HG03103 (cell line): ENCODE results near the gene RIN3.
"Not testable (repeated sequence)": the region's sequence is repeated elsewhere in the genome, so short reads cannot be mapped to it uniquely, and the experiment has no call there.

Experiments used
- ATAC-seq: cut with Tn5 transposase; IDR thresholded peaks from one replicate; pipeline ENCODE4 v1.9.1; 2021; ENCODE audit warnings: low read depth; ENCODE audit not compliant: unreplicated experiment

RIN3 gene

DNA sequence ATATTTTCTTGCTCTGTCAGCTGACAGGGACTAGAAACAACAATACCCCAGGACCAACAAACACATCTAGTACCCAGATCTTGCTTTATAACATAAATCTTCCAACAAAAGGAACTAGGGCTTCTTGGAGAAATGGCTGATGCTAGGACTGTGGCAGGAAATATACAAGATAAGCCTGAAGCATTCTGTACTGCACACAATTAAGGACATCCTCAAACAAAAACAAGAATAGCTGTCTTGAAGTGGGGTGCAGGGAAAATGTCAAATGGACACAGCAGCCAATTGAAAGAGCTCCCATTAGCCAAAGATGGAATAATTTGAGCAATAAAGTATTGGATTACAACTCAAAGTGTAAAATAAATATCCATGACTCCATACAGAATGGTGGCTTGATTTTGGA, 184.8 kb downstream of the RIN3 start:
- no peak for ATAC-seq

DNA sequence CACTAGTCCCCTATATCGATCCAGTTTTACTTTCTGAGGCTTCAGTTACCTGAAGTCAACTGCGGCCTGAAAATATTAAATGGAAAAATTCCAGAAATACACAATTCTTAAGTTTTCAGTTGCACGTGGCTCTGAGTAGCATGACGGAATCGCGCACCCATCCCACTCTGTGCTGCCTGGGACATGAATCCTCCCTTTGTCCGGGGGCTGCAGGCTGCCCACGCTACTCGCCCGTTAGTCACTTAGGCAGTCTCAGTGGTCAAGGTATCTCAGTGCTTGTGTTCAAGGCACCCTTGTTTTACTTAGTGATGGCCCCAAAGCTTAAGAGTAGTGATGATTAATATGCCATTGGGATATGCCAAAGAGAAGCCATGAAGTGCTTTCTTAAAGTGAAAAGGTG, 188.2 kb downstream of the RIN3 start:
- ATAC-seq: no peak

DNA sequence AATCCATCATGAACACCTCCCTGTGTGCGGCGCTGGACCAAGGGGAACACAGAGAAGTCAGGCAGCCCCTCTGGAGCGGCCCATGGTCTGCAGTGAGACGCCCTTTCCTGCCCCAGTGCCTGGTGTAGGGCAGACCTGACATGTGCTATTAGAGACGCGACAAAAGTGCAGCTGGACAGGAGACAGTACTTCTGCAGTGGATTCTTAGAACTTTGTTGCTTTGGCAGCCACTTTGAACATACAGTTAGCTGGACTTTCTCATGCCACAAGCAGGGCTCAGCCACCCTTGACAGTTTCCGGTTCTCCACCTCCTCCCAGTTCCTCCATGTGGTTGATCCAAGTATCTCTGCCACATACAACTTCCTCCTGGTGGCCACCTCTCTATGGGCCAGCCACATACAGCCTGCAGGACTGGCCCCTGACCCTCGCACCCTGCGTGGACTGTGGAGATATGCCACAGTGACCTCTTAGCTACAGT, 188.9 kb downstream of the RIN3 start:
- no peak for ATAC-seq

DNA sequence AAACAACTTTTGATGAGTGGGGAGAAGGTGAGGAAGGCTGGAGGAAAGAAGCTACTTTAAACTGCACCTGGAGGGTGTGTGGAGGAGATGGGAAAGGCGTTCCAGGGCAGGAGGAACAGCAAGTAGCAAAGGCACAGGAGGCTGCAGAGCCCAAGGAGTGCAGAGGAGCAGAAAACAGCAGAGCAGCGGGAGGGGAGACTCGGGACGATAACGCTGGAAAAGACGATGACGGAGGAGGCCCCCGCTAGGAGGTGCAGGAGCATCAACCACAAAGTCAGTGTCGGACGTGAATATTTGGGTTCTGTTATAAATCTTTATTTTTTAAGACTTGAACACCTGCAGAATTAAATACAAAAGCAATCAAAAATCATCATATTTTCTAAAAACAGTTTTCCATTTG, 189.9 kb downstream of the RIN3 start:
- ATAC-seq: no peak

DNA sequence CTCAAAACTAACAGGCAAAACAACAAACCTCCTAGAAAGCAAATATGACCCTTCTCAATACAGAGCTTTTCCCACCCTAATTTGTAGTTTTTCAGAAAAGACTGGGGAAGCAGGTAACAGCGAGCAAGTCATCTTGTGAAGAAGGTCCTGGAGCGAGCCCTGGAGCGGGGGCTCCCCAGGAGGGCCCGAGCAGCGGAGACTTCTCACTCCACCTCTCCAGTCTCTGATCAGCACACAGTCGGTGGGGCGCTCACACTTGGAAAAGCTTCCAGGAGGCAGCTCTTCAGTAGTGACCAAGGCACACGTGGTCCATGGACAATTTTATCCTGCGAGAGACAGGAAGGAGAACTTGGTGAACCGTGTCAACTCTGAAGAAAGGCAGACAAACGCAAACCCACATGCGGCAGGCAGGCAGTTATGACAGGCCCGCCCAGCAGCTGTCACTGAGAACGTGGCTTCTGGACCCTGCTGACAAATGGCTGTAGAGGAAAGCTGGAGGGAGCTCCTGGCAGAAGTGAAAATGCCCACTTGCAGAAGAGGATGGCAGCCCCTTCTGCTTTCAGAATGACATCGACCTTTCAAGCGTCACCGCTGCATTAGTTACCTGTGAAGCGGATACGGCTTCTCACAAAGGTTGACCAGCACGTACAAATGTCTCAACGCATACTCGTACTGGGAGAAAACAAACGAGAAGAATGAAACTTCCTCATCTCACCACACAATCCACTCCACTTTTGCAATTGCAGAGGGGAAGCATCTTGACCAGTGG, 190.6 kb downstream of the RIN3 start:
- peak; percentile 89 for ATAC-seq

DNA sequence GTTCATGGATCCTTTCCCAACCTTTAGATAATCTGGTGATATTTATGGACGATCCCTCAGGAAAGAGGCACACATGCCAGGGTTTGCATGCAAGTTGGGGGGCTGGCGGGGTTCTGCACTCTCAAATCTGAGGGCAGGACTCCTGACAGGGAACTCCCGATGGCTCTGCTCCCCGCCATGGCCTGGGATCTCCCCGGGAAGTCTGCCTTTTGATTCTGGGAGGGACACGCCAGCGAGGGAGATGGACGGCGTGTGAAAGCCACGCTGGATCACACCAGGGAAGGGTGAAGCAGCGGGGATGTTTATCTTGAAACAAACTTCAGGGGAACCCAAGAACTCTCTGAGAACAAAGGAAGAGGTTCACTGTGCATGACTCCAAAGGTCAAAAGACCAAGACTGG, 191.2 kb downstream of the RIN3 start:
- no peak for ATAC-seq

DNA sequence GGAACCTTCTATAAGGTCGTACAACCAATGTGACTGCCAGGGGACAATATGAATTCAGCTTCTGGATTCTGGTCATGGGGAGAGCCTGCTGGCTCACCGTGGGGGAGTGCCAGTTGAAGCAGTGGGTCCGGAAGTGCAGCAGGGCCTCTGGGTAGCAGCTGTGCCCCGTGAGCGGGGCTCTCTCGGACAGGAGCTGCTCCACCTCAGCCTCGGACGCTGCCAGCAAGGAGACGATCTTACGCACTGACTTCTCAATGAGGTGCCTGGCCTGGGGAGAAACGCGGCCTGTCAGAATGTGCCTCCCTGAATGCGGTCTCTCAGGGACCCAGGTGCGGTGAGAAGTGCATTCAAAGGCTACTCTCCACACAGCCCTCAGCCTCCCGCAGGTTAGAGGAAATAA, 192.8 kb downstream of the RIN3 start:
- ATAC-seq: no peak

DNA sequence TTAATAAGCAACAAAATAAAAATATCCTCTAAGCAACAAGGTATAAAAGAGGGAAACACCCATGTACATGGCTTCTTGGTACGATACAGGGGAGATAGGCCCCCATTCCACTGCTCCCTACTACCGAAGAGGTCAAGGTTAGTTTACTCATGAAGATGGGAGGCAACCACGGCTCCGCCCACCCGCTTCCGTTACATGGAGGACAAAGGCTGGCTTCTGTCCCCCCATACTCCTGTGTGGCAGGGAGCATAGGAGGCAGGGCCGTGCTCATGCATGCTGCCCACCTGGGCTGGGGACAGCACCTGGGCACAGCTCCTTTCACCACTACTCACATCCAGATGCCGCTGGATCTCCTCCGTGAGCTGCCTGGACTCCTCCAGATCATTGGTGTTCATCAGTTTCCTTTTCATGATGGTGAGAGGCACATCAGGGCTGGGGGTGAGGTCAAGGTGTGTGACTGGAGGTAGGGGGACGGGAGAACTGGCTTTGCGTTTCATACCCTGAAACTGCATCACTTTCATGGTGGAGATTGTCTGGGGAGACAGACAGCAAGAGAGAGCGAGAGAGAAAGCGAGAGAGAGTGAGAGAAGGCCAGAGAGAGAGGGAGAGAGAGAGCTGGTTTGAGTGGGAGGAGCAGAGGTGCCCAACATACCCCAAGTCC, 195.9 kb downstream of the RIN3 start:
- ATAC-seq: no peak

DNA sequence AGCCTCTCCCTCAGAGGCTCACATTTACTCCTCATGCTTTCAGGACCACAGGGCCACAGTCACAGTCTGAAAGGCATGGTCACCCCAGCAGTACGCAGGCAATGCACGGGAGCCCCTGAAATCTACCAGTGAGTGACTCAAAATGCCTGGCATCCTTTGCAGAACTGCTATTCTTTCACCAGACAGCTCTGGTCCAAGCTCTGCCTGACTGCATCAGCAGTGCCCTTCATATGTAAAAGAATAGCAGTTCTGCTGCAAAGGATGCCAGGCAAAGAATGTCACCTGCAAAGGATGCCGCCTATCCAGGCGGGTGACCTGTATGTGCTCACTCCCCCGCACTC, 196.4 kb downstream of the RIN3 start:
- ATAC-seq: no peak

DNA sequence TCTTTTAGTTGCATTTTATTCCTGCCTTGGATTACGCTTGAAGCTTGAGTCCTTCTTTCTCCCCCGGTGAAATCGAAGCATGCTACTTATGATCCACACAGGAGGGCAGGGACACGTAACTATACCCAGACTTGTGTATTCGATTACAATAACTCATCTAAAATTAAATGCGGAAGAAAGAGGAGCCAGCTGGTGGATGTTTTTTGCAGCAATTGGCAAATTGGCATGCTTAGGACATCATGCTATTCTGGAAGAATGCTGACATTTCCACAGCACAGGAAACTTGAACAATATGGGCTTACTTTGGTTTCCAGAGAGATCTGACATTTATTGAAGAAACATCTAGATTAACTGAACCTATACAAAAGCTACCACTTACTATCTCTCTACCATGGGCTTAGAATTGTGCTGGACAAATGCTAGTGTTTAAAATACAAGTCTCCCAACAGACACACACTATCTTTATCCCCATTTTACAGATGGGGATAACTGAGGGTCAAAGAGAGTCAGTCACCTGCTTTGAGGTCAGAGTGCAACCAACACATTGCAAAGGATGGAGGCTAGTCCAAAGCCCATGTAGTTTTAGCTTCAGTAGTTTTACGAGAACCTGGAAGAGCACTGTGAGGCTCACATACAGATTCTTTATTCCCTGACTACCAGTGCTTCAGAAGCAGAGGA, 198.5 kb downstream of the RIN3 start:
- ATAC-seq: no peak

DNA sequence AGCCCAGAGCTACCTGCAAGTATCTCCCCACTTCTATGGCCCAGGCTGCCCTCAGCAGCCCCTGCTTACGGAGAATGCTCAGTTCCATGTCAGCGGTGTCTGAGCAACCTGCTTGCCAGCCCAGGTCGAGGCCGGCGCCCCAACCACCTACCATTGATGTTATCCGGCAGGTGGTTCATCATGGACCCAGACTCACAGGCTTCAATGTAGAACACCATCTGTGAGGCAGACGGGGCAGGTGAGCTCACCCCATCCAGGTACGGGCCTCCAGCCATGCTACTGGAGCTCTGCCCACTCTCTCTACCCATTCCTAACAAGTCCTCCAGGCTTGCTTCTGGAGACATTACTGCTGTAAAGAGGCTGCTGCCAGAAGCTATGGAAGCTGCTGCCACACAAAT, 199.1 kb downstream of the RIN3 start:
- ATAC-seq: no peak

DNA sequence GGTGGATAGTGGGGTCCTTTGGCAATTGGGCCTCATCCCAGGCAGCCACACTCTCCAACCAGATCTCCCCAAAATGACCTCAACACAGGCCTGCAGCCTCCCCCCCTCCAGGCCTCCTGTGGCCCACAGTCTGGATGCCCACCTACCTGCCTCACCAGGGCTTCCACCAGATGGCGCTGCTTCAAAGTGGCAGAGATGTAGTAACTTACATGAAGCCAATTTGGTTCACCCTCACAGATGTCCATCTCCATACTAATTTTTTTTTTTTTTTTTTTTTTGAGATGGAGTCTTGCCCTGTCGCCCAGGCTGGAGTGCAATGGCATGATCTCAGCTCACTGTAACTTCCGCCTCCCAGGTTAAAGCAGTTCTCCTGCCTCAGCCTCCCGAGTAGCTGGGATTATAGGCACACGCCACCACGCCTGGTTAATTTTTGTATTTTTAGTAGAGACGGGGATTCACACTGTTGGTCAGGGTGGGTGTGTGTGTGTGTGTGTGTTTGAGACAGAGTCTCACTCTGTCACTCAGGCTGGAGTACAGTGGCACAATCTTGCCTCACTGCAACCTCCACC, 201.2 kb downstream of the RIN3 start:
- not testable (repeated sequence) for ATAC-seq

DNA sequence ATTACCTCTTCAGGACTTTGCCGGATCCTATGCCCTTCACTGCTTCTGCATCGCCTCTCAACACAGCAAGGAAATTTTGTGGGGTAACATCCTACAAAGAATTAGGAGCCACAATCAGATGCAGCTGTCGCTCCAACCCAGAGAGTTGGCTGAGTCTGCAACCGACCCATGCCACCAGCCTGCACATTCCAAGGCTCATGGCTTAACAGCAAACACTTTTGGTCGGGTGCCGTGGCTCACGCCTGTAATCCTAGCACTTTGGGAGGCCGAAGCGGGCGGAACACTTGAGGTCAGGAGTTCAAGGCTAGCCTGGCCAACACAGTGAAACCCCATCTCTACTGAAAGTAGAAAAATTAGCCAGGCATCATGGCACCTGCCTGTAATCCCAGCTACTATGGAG, 202.6 kb downstream of the RIN3 start:
- ATAC-seq: no peak

DNA sequence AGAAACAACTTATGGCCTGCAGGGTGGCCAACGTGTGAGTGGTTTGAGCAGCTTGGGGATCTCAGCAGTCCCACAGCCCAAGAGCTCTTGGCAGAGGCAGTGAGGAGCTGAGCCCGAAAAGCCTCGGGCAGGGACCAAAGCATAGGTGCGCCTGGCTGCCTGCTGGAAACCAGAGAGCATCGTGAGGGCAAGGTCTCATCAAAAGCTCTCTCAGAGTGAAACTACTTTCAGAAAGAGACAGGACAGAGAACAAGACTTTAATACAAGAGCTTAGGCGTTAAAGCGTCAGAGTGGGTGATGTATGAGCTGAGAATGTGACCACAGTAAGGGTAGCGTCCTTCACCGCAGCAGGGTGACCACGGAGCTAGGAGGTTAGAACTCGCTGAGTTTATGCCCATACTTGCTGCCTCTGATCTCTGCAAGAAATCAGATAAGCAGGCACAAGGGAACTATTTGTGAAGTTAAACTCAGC, 204.0 kb downstream of the RIN3 start:
- no peak for ATAC-seq

DNA sequence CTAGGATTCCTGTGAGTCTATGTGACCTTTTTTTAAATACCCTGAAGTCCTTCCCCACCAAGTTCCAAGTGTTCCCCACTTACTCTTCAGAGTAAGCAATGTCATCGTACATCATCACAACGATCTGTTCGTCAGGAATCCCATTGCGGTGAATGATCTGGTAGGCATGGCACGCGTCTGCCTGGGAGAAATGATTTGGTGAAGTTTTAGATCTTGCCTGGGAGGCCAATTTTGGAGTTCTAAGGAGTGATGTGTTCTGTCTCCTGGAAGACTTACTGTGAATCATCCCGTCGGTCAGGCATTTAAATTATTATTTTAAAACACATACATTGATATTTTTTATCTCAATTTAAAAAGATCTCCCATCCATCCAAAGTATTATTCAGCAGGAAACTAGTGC, 205.1 kb downstream of the RIN3 start:
- ATAC-seq: no peak

DNA sequence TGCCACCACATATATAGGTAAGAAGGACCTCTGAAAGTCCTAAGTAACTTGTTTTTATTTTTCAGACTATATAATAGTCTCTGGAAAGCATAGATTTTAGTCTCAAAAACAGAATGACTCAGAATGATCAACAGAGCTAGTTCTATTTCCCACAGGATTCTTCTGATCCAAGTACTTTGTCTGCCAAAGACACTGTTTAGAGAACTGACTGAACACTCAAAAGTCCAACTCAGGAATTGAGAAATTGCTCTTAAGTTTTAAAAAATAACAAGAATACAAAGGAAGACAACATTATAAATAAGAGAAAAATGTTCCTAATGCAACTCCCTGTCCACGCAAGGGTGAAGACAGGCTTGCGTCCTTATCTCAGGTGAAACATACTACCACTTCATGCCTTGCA, 205.8 kb downstream of the RIN3 start:
- ATAC-seq: no peak

DNA sequence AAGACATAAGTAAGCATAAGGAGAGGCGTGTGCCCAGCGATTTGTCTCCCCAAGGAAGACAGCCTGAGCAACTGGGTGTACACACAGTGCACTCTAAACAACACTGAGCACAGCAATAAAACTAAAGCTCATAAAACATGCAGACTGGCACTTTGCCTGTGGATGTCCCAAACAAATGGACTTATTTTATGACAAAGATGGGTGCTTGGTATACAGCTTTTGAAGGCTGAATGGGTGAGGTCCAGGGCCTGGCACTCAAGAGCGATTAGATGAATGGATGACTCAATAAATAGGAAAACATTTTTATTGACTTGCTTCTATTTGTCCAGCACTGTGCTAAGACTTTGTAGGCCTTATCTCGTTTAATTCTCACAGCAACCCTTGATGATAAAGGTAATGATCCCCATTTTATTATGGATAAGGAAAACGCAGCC, 206.3 kb downstream of the RIN3 start:
- ATAC-seq: no peak

DNA sequence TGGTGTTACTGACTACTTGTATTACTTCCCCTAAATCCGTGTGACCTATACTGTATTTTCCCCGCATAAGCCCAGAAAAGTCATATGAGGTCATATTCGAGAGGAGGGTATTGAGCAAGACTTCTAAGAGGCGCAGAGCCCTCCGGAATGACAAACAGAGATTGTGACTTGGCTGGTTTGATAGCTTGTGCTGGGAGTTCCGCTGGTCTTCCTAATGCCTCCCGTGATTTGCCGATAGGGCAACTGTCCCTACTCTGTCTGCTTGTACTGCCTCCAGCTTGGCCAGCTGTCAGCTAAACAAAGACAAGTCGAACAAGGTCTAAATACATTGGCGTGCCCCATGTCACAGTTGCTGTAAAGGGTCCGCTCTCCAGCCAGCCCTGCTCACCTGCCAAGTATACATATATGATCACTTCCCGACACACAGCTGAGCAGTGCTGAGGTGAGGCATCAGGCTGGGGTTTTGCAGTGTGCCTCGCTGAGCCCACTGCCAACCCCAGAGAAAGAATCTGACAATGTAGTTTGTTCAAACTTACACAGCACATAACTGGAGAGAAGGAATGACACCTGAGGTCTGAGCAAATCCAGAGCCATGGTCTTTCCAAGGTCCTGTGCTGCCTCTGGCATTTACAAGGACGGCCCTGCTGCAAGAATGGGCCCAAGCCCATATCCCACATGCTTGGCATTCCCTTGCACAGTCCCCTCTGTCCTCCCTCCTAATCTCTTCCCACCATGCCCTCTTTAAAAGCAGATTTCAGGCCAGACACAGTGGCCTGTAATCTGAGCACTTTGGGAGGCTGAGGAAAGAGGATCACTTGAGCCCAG, 211.1 kb downstream of the RIN3 start:
- ATAC-seq: no peak

DNA sequence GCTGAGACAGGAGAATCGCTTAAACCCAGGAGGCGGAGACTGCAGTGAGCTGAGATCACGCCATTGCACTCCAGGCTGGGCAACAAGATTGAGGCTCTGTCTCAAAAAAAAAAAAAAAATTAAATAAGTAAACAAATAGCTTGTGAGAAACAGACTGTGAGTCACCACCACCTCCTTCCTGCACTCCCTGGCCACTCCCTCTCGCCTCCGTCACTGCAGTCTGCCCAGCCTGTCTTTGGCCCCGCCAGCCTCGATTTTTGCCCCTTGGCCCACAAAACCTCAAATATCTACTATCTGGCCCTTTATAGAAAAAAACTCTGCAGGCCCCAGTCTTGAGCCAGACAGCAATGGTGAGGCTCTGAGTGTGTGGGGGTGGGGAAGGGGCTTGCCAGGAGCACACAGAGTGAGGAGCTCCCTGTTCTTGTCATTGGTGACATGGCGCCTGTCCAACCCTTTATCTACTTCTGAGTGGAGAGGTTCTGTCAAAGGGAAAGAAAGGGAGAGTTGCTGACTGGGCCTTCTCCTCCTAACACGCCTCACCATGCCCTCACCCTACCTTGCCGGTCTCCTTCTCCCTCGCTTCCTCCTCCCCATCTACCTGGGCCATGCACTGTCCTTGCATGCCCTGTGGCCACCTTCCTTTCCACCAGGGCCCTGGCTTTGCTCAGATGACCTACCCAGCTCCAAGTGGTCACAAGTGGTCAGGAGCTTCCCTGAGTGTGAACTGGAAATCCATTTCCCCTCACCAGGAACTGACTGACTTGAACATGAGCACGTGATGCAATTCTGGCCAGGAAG, 212.8 kb downstream of the RIN3 start:
- ATAC-seq: no peak

DNA sequence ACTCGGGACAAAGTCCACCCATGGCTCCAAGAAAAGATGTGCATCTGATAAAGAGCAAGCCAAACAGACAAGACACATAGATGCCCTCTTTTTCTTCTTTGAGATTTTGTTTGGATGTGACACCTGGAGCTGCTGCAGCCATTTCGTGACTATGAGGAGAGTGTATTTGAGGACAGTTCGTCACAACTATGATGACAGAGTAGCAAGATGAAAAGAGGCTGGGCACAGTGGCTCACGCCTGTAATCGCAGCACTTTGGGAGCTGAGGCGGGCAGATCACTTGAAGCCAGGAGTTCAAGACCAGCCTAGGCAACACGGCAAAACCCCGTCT, 213.3 kb downstream of the RIN3 start:
- no peak for ATAC-seq
